SK-N-MC (cell line): ENCODE results near the gene CD93.

ENCODE experiments used
- EZH2 ChIP-seq: fragments of 200-600 bp; sonication (generic); IDR thresholded peaks from one replicate; pipeline ENCODE4 v1.6.1; 2017; ENCODE audit warnings: antibody characterized with exemption
- POLR2AphosphoS5 ChIP-seq: IDR thresholded peaks from 2 replicates; pipeline ENCODE4 v1.6.1; 2012; ENCODE audit warnings: mild to moderate bottlenecking, low read depth, low read length, borderline replicate concordance

- TF ChIP-seq EZH2 (no peak), POLR2AphosphoS5 (no peak)
Observed at GRCh38 chr20:23118766-23119165, 32.6 kb upstream of the CD93 start.
